T-helper 1 cell (primary cell): ENCODE data around the gene SPEF1.
A peak's percentile ranks its signal among the peaks of the same experiment; 100 is the strongest.

Source experiments
- DNase-seq, 5 donors: peaks; one replicate each; pipeline ENCODE4 v3.0.0-alpha.2; 2012 to 2020

SPEF1 gene

GRCh38 chr20:3786665-3787323, 5.5 kb upstream of the SPEF1 start, which contains the start of gene CENPB:
TSS of gene CENPB (minus strand) at chr20:3786740. CDS start at chr20:3786483, 257 bp downstream.
- DNase-seq, result peak; percentile 81 to 91 (median 86)

- peak in 3 of 5 donors; percentile 35 to 63 (median 42) for DNase-seq
These were observed 4.9 kb upstream of the SPEF1 start for GRCh38 chr20:3786126-3786484.

- no peak for DNase-seq
These were observed 4.2 kb upstream of the SPEF1 start for GRCh38 chr20:3785240-3786125.

GRCh38 chr20:3784863-3785239, 3.6 kb upstream of the SPEF1 start:
- no peak for DNase-seq

- DNase-seq, result no peak
These were observed 3.1 kb upstream of the SPEF1 start for GRCh38 chr20:3784216-3784853.

GRCh38 chr20:3783511-3784195, 2.4 kb upstream of the SPEF1 start:
- DNase-seq, result no peak

GRCh38 chr20:3783068-3783489, 1.8 kb upstream of the SPEF1 start:
- DNase-seq, result no peak

GRCh38 chr20:3782597-3782996, 1.3 kb upstream of the SPEF1 start:
- DNase-seq, result no peak

- DNase-seq, result no peak
These were observed 2.3 kb downstream of the SPEF1 start for GRCh38 chr20:3778976-3779375.

- peak in 3 of 5 donors; percentile 34 to 52 (median 38) for DNase-seq
These were observed 3.3 kb downstream of the SPEF1 start for GRCh38 chr20:3777716-3778629.

- DNase-seq, result no peak
These were observed 3.9 kb downstream of the SPEF1 start for GRCh38 chr20:3777381-3777715.

GRCh38 chr20:3775457-3776108, 5.7 kb downstream of the SPEF1 start:
- no peak for DNase-seq

- no peak for DNase-seq
These were observed 9.6 kb downstream of the SPEF1 start for GRCh38 chr20:3771552-3772058.

GRCh38 chr20:3768342-3769130, 12.7 kb downstream of the SPEF1 start:
- DNase-seq, result peak; percentile 74 to 86 (median 81)

GRCh38 chr20:3767427-3768341, 13.6 kb downstream of the SPEF1 start, which contains the start of gene ADISSP:
TSS of gene ADISSP (minus strand) at chr20:3767753. CDS start at chr20:3760100, 7,653 bp downstream.
- peak; percentile 91 to 99 (median 94) for DNase-seq

GRCh38 chr20:3767110-3767426, 14.2 kb downstream of the SPEF1 start:
- no peak for DNase-seq

- no peak for DNase-seq
These were observed 14.7 kb downstream of the SPEF1 start for GRCh38 chr20:3766422-3767109.

GRCh38 chr20:3765171-3765882, 15.9 kb downstream of the SPEF1 start:
- DNase-seq, result no peak
